D721Med (cell line): ENCODE results near the gene UBE2Z.
"Not testable (repeated sequence)": the region's sequence is repeated elsewhere in the genome, so short reads cannot be mapped to it uniquely, and the experiment has no call there.

Experiments
- DNase-seq: peaks from one replicate; pipeline ENCODE4 v3.0.0; 2011; ENCODE audit warnings: low spot score; ENCODE audit not compliant: insufficient read length
- FAIRE-seq: peaks from 2 replicates; lab custom pipeline; 2011; peaks lifted over from hg19 to GRCh38; lab: Jason Lieb, UNC
- CTCF ChIP-seq: IDR thresholded peaks from 2 replicates; pipeline ENCODE4 v1.5.1; 2012; ENCODE audit warnings: mild to moderate bottlenecking, control low read depth; ENCODE audit not compliant: insufficient read depth; ENCODE audit errors: missing control alignments

UBE2Z gene

GRCh38 chr17:48871551-48872351, 36.5 kb upstream of the UBE2Z start:
- peak; percentile 38 for DNase-seq
- no peak for FAIRE-seq
- no peak for TF ChIP-seq CTCF

GRCh38 chr17:48872409-48872808, 35.8 kb upstream of the UBE2Z start:
- not testable (repeated sequence) for FAIRE-seq, DNase-seq

- no peak for FAIRE-seq
- DNase-seq: no peak
- TF ChIP-seq CTCF: no peak
Measured at GRCh38 chr17:48873209-48873608, 35.0 kb upstream of the UBE2Z start.

GRCh38 chr17:48873696-48874443, 34.3 kb upstream of the UBE2Z start:
- no peak for FAIRE-seq
- DNase-seq: no peak
- no peak for TF ChIP-seq CTCF

GRCh38 chr17:48878920-48879898, 29.0 kb upstream of the UBE2Z start:
- no peak for FAIRE-seq
- peak; percentile 68 for DNase-seq
- peak; percentile 100 for TF ChIP-seq CTCF

GRCh38 chr17:48882272-48882671, 25.9 kb upstream of the UBE2Z start:
- DNase-seq (no peak), FAIRE-seq (no peak)
- TF ChIP-seq CTCF: no peak

GRCh38 chr17:48883171-48883570, 25.0 kb upstream of the UBE2Z start:
- no peak for TF ChIP-seq CTCF
- FAIRE-seq: no peak
- DNase-seq: no peak
